ENCODE measurements around the gene CEBPA. TPM values are rescaled to one million over a fixed set of nuclear protein-coding genes. Genes with fewer than 3 reads are reported as not detected.

The CEBPA gene
- polyA plus RNA-seq, 1 donor (not counting 4 experiments of a cell fraction or from before 2014, with no cell fraction given) = 3.6 TPM

DNA sequence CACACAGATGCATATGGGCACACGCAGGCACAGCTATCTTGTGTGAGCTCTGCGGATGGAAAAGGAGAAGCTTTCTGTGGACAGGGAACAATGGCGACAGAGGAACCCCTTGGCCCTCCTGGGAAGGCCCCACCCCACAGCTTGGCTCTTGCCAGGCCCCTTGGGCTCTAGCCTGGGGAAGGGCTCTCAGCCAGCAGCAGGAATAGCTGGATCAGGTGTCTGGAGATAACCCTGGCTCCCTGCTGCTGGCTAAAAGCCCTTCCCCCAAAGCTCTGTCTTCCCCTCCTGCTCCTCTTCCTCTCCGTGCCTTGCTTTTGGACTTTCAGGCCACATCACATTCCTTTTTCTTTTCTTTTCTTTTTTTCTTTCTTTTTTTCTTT lies 24.3 kb downstream of the CEBPA start:
- Histone ChIP-seq H3K9me1 (ENCODE audit: control insufficient read depth, extremely low read depth, insufficient read depth, low read length) (no peaks in the 10 kb centered on the region), H3K9ac (ENCODE audit: control insufficient read depth, extremely low read depth, insufficient read depth, low read length) (no peak overlapping the region), H3K4me2 (ENCODE audit: control insufficient read depth, extremely low read depth, insufficient read depth, low read depth, low read length) (no peak overlapping the region), H3K4me3 (ENCODE audit: control insufficient read depth in 2 of 3, extremely low read depth in 1 of 3, insufficient read depth in 2 of 3, low read depth in 1 of 3, low read length in 3 of 3) (no peak overlapping the region), H3K27ac (ENCODE audit: control insufficient read depth, insufficient read depth, low read length) (no peak overlapping the region), H2AFZ (ENCODE audit: control insufficient read depth, low read length) (no peak overlapping the region), H3K36me3 (ENCODE audit: control insufficient read depth in 2 of 2, extremely low read depth in 1 of 2, insufficient read depth in 2 of 2, low read length in 2 of 2) (no peaks in the 10 kb centered on the region), H3K79me2 (ENCODE audit: control insufficient read depth, insufficient read depth, low read length) (no peaks in the 10 kb centered on the region), H4K20me1 (ENCODE audit: control insufficient read depth, extremely low read depth, insufficient read depth, low read length) (no peaks in the 10 kb centered on the region), H3K4me1 (ENCODE audit: control insufficient read depth, extremely low read depth, insufficient read depth, low read length) (peaks cover 18% of the 10 kb centered on the region), H3K27me3 (ENCODE audit: control insufficient read depth, extremely low read depth, insufficient read depth, low read length) (no peaks in the 10 kb centered on the region), H3K9me3 (ENCODE audit: control insufficient read depth, low read depth, low read length) (no peaks in the 10 kb centered on the region)
- DNase-seq (ENCODE audit: low read depth, low spot score) (no peak), FAIRE-seq (no peak)
- dilution Hi-C loops (cut with MboI; ENCODE audit: extremely low pct_ligation_motif_present, low sequenced_read_pairs) = no loop called here
- TF ChIP-seq CTCF (optimal IDR thresholded peaks at IDR 0.05 in 1 of 3, IDR thresholded peaks at IDR 0.05 in 1 of 3, conservative IDR thresholded peaks at IDR 0.05 in 1 of 3; ENCODE audit: extremely low read depth in 1 of 3, insufficient read depth in 2 of 3, low read length in 3 of 3) (no peak), EZH2 (IDR thresholded peaks at IDR 0.05; ENCODE audit: low read length) (no peak)

- H3K27ac ChIP-seq (ENCODE audit: control insufficient read depth, insufficient read depth, low read length) = no peak overlapping the region
- no peak overlapping the region for H3K4me2 ChIP-seq (ENCODE audit: control insufficient read depth, extremely low read depth, insufficient read depth, low read depth, low read length)
- DNase-seq (ENCODE audit: low read depth, low spot score) = no peak
- no peaks in the 10 kb centered on the region for H3K9me1 ChIP-seq (ENCODE audit: control insufficient read depth, extremely low read depth, insufficient read depth, low read length)
- H3K9me3 ChIP-seq (ENCODE audit: control insufficient read depth, low read depth, low read length) = no peaks in the 10 kb centered on the region
- no peaks in the 10 kb centered on the region for H3K36me3 ChIP-seq (ENCODE audit: control insufficient read depth in 2 of 2, extremely low read depth in 1 of 2, insufficient read depth in 2 of 2, low read length in 2 of 2)
- no peaks in the 10 kb centered on the region for H3K27me3 ChIP-seq (ENCODE audit: control insufficient read depth, extremely low read depth, insufficient read depth, low read length)
- peaks cover 18% of the 10 kb centered on the region for H3K4me1 ChIP-seq (ENCODE audit: control insufficient read depth, extremely low read depth, insufficient read depth, low read length)
- H3K79me2 ChIP-seq (ENCODE audit: control insufficient read depth, insufficient read depth, low read length) = no peaks in the 10 kb centered on the region
- H2AFZ ChIP-seq (ENCODE audit: control insufficient read depth, low read length) = no peak overlapping the region
- TF ChIP-seq CTCF (optimal IDR thresholded peaks at IDR 0.05 in 1 of 3, IDR thresholded peaks at IDR 0.05 in 1 of 3, conservative IDR thresholded peaks at IDR 0.05 in 1 of 3; ENCODE audit: extremely low read depth in 1 of 3, insufficient read depth in 2 of 3, low read length in 3 of 3) (no peak), EZH2 (IDR thresholded peaks at IDR 0.05; ENCODE audit: low read length) (no peak)
- FAIRE-seq = no peak
- no peak overlapping the region for H3K9ac ChIP-seq (ENCODE audit: control insufficient read depth, extremely low read depth, insufficient read depth, low read length)
- H3K4me3 ChIP-seq (ENCODE audit: control insufficient read depth in 2 of 3, extremely low read depth in 1 of 3, insufficient read depth in 2 of 3, low read depth in 1 of 3, low read length in 3 of 3) = no peak overlapping the region
- dilution Hi-C loops (cut with MboI; ENCODE audit: extremely low pct_ligation_motif_present, low sequenced_read_pairs) = no loop called here
- no peaks in the 10 kb centered on the region for H4K20me1 ChIP-seq (ENCODE audit: control insufficient read depth, extremely low read depth, insufficient read depth, low read length)
These were observed 24.9 kb downstream of the CEBPA start for GRCh38 chr19:33277434-33277833.
